ENCODE data around the gene MSI1. TPM values are rescaled to one million over a fixed set of nuclear protein-coding genes. Genes with fewer than 3 reads are reported as not detected.
A peak's percentile ranks its signal among the peaks of the same experiment; 100 is the strongest.

MSI1 gene
- total and polyA plus RNA-seq, 2 experiments from 2014 or later = 12.8 to 16.9 TPM

DNA sequence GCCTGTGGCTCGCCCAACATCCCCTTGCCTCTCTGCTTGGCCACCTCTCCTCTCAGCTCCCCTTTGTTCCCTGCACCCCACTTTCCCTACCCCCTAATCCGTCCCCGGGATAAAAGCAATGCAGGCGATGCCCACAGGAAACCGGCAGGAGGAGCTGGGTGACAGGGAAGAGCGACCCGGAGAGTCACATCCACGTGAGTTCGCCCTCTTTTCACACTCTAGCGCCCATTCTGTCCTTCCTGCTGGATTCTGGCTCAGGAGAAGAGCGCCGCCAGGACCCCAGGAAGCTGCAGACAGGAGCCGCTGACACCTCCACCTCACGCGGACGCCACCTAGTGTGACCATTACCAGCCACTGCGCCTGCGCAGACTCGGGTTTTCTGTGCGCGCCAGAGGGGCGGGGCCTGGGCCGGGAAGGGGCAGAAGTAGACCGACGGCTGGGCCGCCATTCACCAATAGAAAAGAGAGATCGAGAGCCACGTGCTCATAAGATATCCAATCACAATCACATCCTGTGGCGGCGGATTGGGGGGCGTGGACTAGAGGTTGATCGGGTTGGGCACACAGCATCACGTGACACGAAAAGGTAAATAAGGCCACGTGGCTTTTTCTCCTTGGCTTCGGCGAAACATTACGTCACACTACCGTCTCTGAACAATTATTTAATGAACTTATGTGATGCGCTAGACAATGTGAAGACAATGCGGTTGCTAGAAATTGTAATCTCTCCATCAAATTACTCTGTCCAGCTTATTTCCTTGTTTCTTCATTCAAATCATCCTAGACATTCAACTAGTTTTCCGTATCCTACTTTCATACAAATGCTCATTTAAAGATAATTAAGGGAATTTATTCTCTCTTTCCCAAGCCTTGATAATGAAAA lies 51.5 kb downstream of the MSI1 start:
- Mint-ChIP-seq H3K27ac (peak overlapping the region; percentile 93), H3K4me3 (peak overlapping the region; percentile 85), H3K36me3 (ENCODE audit: low read depth) (no peaks in the 10 kb centered on the region), H3K9me3 (no peaks in the 10 kb centered on the region), H3K27me3 (ENCODE audit: insufficient read depth, low read depth, poor library complexity) (peaks cover 7% of the 10 kb centered on the region), H3K4me1 (peaks cover 7% of the 10 kb centered on the region; the same call in 2 of the 3 replicates)
- Histone ChIP-seq H2AFZ (no peak overlapping the region; the same call in 1 of the 2 replicates), H3K4me3 (peak overlapping the region; percentile 47), H3K4me1 (ENCODE audit: insufficient read depth) (no peaks in the 10 kb centered on the region; the same call in 1 of the 2 replicates), H3K36me3 (ENCODE audit: insufficient read depth) (no peaks in the 10 kb centered on the region), H3K27me3 (ENCODE audit: insufficient read depth) (no peaks in the 10 kb centered on the region), H4K20me1 (replicated peaks; ENCODE audit: insufficient read depth) (no peaks in the 10 kb centered on the region), H3K27ac (ENCODE audit: low read depth) (peak overlapping the region; percentile 11), H3K4me2 (peak overlapping the region; percentile 71), H3K79me2 (replicated peaks; ENCODE audit: insufficient read depth) (no peaks in the 10 kb centered on the region), H3K9me2 (ENCODE audit: insufficient read depth) (no peaks in the 10 kb centered on the region), H3F3A (replicated peaks; ENCODE audit: low read depth) (peaks cover 4% of the 10 kb centered on the region; the same call in 1 of the 2 replicates)
- TF ChIP-seq, protein P1, sequence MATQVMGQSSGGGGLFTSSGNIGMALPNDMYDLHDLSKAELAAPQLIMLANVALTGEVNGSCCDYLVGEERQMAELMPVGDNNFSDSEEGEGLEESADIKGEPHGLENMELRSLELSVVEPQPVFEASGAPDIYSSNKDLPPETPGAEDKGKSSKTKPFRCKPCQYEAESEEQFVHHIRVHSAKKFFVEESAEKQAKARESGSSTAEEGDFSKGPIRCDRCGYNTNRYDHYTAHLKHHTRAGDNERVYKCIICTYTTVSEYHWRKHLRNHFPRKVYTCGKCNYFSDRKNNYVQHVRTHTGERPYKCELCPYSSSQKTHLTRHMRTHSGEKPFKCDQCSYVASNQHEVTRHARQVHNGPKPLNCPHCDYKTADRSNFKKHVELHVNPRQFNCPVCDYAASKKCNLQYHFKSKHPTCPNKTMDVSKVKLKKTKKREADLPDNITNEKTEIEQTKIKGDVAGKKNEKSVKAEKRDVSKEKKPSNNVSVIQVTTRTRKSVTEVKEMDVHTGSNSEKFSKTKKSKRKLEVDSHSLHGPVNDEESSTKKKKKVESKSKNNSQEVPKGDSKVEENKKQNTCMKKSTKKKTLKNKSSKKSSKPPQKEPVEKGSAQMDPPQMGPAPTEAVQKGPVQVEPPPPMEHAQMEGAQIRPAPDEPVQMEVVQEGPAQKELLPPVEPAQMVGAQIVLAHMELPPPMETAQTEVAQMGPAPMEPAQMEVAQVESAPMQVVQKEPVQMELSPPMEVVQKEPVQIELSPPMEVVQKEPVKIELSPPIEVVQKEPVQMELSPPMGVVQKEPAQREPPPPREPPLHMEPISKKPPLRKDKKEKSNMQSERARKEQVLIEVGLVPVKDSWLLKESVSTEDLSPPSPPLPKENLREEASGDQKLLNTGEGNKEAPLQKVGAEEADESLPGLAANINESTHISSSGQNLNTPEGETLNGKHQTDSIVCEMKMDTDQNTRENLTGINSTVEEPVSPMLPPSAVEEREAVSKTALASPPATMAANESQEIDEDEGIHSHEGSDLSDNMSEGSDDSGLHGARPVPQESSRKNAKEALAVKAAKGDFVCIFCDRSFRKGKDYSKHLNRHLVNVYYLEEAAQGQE (IDR thresholded peaks at IDR 0.05; ENCODE audit: unreplicated experiment) = no peak
- TF ChIP-seq, protein P2, sequence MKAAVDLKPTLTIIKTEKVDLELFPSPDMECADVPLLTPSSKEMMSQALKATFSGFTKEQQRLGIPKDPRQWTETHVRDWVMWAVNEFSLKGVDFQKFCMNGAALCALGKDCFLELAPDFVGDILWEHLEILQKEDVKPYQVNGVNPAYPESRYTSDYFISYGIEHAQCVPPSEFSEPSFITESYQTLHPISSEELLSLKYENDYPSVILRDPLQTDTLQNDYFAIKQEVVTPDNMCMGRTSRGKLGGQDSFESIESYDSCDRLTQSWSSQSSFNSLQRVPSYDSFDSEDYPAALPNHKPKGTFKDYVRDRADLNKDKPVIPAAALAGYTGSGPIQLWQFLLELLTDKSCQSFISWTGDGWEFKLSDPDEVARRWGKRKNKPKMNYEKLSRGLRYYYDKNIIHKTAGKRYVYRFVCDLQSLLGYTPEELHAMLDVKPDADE (IDR thresholded peaks at IDR 0.05) = peak; percentile 22; the same call in 1 of the 2 replicates
- TF ChIP-seq ZNF114 (CRISPR knock-in tag; IDR thresholded peaks at IDR 0.05) (no peak), EZH2 (IDR thresholded peaks at IDR 0.05; ENCODE audit: low read depth, unreplicated experiment) (no peak), POLR2AphosphoS5 (IDR thresholded peaks at IDR 0.05; ENCODE audit: low read depth) (peak; percentile 78), CREB1 (CRISPR knock-in tag; IDR thresholded peaks at IDR 0.05; ENCODE audit: low read depth) (peak; percentile 88), JUNB (IDR thresholded peaks at IDR 0.05; ENCODE audit: unreplicated experiment) (no peak), EZH2phosphoT487 (IDR thresholded peaks at IDR 0.05; ENCODE audit: unreplicated experiment) (no peak), ZNF331 (CRISPR knock-in tag; IDR thresholded peaks at IDR 0.05; ENCODE audit: low read depth) (no peak), STAT1 (IDR thresholded peaks at IDR 0.05; ENCODE audit: unreplicated experiment) (no peak), NANOG (IDR thresholded peaks at IDR 0.05; ENCODE audit: borderline replicate concordance) (no peak)
- TF ChIP-seq, protein P3, sequence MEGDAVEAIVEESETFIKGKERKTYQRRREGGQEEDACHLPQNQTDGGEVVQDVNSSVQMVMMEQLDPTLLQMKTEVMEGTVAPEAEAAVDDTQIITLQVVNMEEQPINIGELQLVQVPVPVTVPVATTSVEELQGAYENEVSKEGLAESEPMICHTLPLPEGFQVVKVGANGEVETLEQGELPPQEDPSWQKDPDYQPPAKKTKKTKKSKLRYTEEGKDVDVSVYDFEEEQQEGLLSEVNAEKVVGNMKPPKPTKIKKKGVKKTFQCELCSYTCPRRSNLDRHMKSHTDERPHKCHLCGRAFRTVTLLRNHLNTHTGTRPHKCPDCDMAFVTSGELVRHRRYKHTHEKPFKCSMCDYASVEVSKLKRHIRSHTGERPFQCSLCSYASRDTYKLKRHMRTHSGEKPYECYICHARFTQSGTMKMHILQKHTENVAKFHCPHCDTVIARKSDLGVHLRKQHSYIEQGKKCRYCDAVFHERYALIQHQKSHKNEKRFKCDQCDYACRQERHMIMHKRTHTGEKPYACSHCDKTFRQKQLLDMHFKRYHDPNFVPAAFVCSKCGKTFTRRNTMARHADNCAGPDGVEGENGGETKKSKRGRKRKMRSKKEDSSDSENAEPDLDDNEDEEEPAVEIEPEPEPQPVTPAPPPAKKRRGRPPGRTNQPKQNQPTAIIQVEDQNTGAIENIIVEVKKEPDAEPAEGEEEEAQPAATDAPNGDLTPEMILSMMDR (conservative IDR thresholded peaks at IDR 0.05; ENCODE audit: low read depth in 2 of 2) = peak; percentile 50 to 60
- TF ChIP-seq, protein P4, sequence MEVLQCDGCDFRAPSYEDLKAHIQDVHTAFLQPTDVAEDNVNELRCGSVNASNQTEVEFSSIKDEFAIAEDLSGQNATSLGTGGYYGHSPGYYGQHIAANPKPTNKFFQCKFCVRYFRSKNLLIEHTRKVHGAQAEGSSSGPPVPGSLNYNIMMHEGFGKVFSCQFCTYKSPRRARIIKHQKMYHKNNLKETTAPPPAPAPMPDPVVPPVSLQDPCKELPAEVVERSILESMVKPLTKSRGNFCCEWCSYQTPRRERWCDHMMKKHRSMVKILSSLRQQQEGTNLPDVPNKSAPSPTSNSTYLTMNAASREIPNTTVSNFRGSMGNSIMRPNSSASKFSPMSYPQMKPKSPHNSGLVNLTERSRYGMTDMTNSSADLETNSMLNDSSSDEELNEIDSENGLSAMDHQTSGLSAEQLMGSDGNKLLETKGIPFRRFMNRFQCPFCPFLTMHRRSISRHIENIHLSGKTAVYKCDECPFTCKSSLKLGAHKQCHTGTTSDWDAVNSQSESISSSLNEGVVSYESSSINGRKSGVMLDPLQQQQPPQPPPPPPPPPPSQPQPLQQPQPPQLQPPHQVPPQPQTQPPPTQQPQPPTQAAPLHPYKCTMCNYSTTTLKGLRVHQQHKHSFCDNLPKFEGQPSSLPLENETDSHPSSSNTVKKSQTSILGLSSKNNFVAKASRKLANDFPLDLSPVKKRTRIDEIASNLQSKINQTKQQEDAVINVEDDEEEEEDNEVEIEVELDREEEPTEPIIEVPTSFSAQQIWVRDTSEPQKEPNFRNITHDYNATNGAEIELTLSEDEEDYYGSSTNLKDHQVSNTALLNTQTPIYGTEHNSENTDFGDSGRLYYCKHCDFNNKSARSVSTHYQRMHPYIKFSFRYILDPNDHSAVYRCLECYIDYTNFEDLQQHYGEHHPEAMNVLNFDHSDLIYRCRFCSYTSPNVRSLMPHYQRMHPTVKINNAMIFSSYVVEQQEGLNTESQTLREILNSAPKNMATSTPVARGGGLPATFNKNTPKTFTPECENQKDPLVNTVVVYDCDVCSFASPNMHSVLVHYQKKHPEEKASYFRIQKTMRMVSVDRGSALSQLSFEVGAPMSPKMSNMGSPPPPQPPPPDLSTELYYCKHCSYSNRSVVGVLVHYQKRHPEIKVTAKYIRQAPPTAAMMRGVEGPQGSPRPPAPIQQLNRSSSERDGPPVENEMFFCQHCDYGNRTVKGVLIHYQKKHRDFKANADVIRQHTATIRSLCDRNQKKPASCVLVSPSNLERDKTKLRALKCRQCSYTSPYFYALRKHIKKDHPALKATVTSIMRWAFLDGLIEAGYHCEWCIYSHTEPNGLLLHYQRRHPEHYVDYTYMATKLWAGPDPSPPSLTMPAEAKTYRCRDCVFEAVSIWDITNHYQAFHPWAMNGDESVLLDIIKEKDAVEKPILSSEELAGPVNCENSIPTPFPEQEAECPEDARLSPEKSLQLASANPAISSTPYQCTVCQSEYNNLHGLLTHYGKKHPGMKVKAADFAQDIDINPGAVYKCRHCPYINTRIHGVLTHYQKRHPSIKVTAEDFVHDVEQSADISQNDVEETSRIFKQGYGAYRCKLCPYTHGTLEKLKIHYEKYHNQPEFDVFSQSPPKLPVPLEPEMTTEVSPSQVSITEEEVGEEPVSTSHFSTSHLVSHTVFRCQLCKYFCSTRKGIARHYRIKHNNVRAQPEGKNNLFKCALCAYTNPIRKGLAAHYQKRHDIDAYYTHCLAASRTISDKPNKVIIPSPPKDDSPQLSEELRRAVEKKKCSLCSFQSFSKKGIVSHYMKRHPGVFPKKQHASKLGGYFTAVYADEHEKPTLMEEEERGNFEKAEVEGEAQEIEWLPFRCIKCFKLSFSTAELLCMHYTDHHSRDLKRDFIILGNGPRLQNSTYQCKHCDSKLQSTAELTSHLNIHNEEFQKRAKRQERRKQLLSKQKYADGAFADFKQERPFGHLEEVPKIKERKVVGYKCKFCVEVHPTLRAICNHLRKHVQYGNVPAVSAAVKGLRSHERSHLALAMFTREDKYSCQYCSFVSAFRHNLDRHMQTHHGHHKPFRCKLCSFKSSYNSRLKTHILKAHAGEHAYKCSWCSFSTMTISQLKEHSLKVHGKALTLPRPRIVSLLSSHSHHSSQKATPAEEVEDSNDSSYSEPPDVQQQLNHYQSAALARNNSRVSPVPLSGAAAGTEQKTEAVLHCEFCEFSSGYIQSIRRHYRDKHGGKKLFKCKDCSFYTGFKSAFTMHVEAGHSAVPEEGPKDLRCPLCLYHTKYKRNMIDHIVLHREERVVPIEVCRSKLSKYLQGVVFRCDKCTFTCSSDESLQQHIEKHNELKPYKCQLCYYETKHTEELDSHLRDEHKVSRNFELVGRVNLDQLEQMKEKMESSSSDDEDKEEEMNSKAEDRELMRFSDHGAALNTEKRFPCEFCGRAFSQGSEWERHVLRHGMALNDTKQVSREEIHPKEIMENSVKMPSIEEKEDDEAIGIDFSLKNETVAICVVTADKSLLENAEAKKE (CRISPR knock-in tag; IDR thresholded peaks at IDR 0.05) = no peak
- DNase-seq (ENCODE audit: low spot score) = peak; percentile 100
- peak; percentile 96 for ATAC-seq
